H1 (cell line): ENCODE results near the gene BASP1. TPM values are rescaled to one million over a fixed set of nuclear protein-coding genes. Genes with fewer than 3 reads are reported as not detected.

Experiments
- CTCF ChIA-PET: fragments of 300-600 bp; sonication (Branson Sonifier 250); formaldehyde crosslinking; loops from one replicate; lab custom pipeline; 2021; ENCODE audit not compliant: partially characterized antibody; lab: Charles Lee
- POLR2A ChIA-PET: fragments of 300-600 bp; sonication (Branson Sonifier 250); formaldehyde crosslinking; loops from one replicate; lab custom pipeline; 2021; ENCODE audit warnings: inconsistent platforms; ENCODE audit not compliant: partially characterized antibody; lab: Charles Lee
- DNase-seq, 2 experiments: peaks; one replicate each; pipeline versions ENCODE4 v3.0.0 to v3.0.0-alpha.2; 2010 to 2022; ENCODE audit warnings: low spot score in 2 of 2, low read depth in 1 of 2, mixed read lengths in 1 of 2
- FAIRE-seq: peaks from 2 replicates; lab custom pipeline; 2011; peaks lifted over from hg19 to GRCh38; lab: Jason Lieb, UNC
- H2AFZ ChIP-seq: 2 replicates; pipeline ENCODE4 v1.8.1; 2012; ENCODE audit warnings: low read length, inconsistent platforms
- H2AK5ac ChIP-seq: 2 replicates; pipeline ENCODE4 v1.6.1; 2013; ENCODE audit warnings: low read depth, low read length
- H2BK120ac ChIP-seq: replicated peaks from 2 replicates; pipeline ENCODE3; 2013; ENCODE audit warnings: low read depth, low read length, inconsistent platforms
- H2BK12ac ChIP-seq: 2 replicates; pipeline ENCODE4 v1.6.1; 2013; ENCODE audit warnings: low read depth, low read length
- H2BK15ac ChIP-seq: 2 replicates; pipeline ENCODE4 v1.6.1; 2013; ENCODE audit warnings: low read length
- H2BK20ac ChIP-seq: 2 replicates; pipeline ENCODE4 v1.6.1; 2013; ENCODE audit warnings: low read length
- H2BK5ac ChIP-seq: 2 replicates; pipeline ENCODE4 v1.6.1; 2013; ENCODE audit warnings: low read depth, low read length
- H3K14ac ChIP-seq: 2 replicates; pipeline ENCODE4 v1.6.1; 2013; ENCODE audit warnings: inconsistent platforms; ENCODE audit not compliant: insufficient read length
- H3K18ac ChIP-seq: 2 replicates; pipeline ENCODE4 v1.6.1; 2013; ENCODE audit warnings: low read length; ENCODE audit errors: extremely low read depth
- H3K23ac ChIP-seq: 2 replicates; pipeline ENCODE4 v1.6.1; 2013; ENCODE audit warnings: inconsistent platforms; ENCODE audit not compliant: insufficient read length
- H3K23me2 ChIP-seq: 2 replicates; pipeline ENCODE4 v1.6.1; 2013; ENCODE audit warnings: low read depth, low read length
- H3K27ac ChIP-seq: 2 replicates; pipeline ENCODE4 v1.6.1; 2011; ENCODE audit warnings: low read depth, low read length, inconsistent platforms
- H3K27me3 ChIP-seq, 4 experiments: replicated peaks in 1 of 4; 1 replicate in 1 of 4; 2 replicates in 3 of 4; pipeline versions ENCODE4 v1.6.1 to v1.8.1; 2011 to 2013; ENCODE audit warnings: low read length in 3 of 4, mild to moderate bottlenecking in 3 of 4, inconsistent platforms in 2 of 4, mixed read lengths in 2 of 4, moderate library complexity in 1 of 4; ENCODE audit not compliant: control insufficient read depth in 3 of 4, insufficient read depth in 3 of 4; ENCODE audit errors: extremely low read depth in 1 of 4
- H3K36me3 ChIP-seq, 4 experiments: 2 replicates each; pipeline versions ENCODE4 v1.6.1 to v1.8.1; 2011 to 2013; ENCODE audit warnings: mild to moderate bottlenecking in 4 of 4, low read length in 3 of 4, moderate library complexity in 2 of 4, control low read depth in 1 of 4, inconsistent platforms in 1 of 4; ENCODE audit not compliant: insufficient read depth in 4 of 4, control insufficient read depth in 2 of 4
- H3K4ac ChIP-seq: replicated peaks from 2 replicates; pipeline ENCODE3; 2013; ENCODE audit warnings: low read length, low read depth, mixed read lengths, inconsistent platforms; ENCODE audit not compliant: insufficient read length
- H3K4me1 ChIP-seq, 4 experiments: replicated peaks in 1 of 4; 1 replicate in 1 of 4; 2 replicates in 3 of 4; pipeline versions ENCODE4 v1.6.1 to v1.8.1; 2011 to 2013; ENCODE audit warnings: low read length in 3 of 4, inconsistent platforms in 2 of 4, mixed read lengths in 1 of 4; ENCODE audit not compliant: insufficient read depth in 4 of 4, control insufficient read depth in 3 of 4
- H3K4me2 ChIP-seq, 2 experiments: 2 replicates each; pipeline versions ENCODE4 v1.6.1 to v1.8.1; 2011 to 2013; ENCODE audit warnings: low read depth in 2 of 2, low read length in 2 of 2, control low read depth in 1 of 2, inconsistent platforms in 1 of 2, mild to moderate bottlenecking in 1 of 2; ENCODE audit not compliant: insufficient read depth in 1 of 2
- H3K4me3 ChIP-seq, 4 experiments: fragments of 200-600, 300-600 bp in 1 of 4; sonication (generic), shearing (Covaris generic), sonication (Bioruptor Twin) in 1 of 4; 2 replicates each; pipeline versions ENCODE4 v1.5.1 to v1.8.1; 2011 to 2016; ENCODE audit warnings: low read length in 4 of 4, low read depth in 3 of 4, control low read depth in 2 of 4, inconsistent platforms in 2 of 4, mild to moderate bottlenecking in 2 of 4, mixed read lengths in 1 of 4, moderate library complexity in 1 of 4; ENCODE audit not compliant: insufficient read depth in 2 of 4; ENCODE audit errors: extremely low read depth in 1 of 4
- H3K56ac ChIP-seq: replicated peaks from 2 replicates; pipeline ENCODE3; 2013; ENCODE audit warnings: low read depth, mild to moderate bottlenecking, mixed read lengths, low read length, inconsistent platforms; ENCODE audit not compliant: insufficient read length
- H3K79me1 ChIP-seq: 2 replicates; pipeline ENCODE4 v1.6.1; 2013; ENCODE audit warnings: low read depth, low read length, control low read depth
- H3K79me2 ChIP-seq, 2 experiments: 2 replicates each; pipeline versions ENCODE4 v1.6.1 to v1.8.1; 2012 to 2013; ENCODE audit warnings: low read length in 2 of 2, mild to moderate bottlenecking in 2 of 2, inconsistent platforms in 1 of 2; ENCODE audit not compliant: insufficient read depth in 2 of 2, control insufficient read depth in 1 of 2
- H3K9ac ChIP-seq, 4 experiments: replicated peaks in 1 of 4; 1 replicate in 1 of 4; 2 replicates in 3 of 4; pipeline versions ENCODE4 v1.6.1 to v1.8.1; 2011 to 2013; ENCODE audit warnings: low read depth in 3 of 4, low read length in 3 of 4, control low read depth in 2 of 4, mild to moderate bottlenecking in 2 of 4, moderate library complexity in 2 of 4, inconsistent platforms in 1 of 4; ENCODE audit errors: extremely low read depth in 1 of 4
- H3K9me3 ChIP-seq, 2 experiments: 2 replicates each; pipeline versions ENCODE4 v1.6.1 to v1.8.1; 2012 to 2013; ENCODE audit warnings: mild to moderate bottlenecking in 2 of 2, moderate library complexity in 2 of 2, control low read depth in 1 of 2, inconsistent platforms in 1 of 2, low read depth in 1 of 2, low read length in 1 of 2, mixed read lengths in 1 of 2; ENCODE audit not compliant: insufficient read depth in 2 of 2
- H4K20me1 ChIP-seq, 2 experiments: replicated peaks in 1 of 2; 2 replicates each; pipeline versions ENCODE3 to v1.8.1; 2011 to 2013; ENCODE audit warnings: inconsistent platforms in 2 of 2, low read length in 2 of 2, mild to moderate bottlenecking in 1 of 2; ENCODE audit not compliant: insufficient read depth in 2 of 2, control insufficient read depth in 1 of 2
- H4K5ac ChIP-seq: 2 replicates; pipeline ENCODE4 v1.6.1; 2013; ENCODE audit warnings: low read length, low read depth, mixed read lengths, inconsistent platforms; ENCODE audit not compliant: insufficient read length
- H4K8ac ChIP-seq: 2 replicates; pipeline ENCODE4 v1.8.0; 2013; ENCODE audit warnings: mild to moderate bottlenecking, moderate library complexity, low read length, inconsistent platforms; ENCODE audit not compliant: insufficient read depth; ENCODE audit errors: extremely low read depth
- H4K91ac ChIP-seq: replicated peaks from 2 replicates; pipeline ENCODE3; 2013; ENCODE audit warnings: low read length, mixed read lengths, inconsistent platforms; ENCODE audit not compliant: insufficient read length
- WGBS, 2 experiments: shearing (Covaris generic) in 1 of 2; methylation state at CpG; one replicate each; pipeline versions ENCODE4 v1.1.6 to v1.1.7; 2013 to 2015; ENCODE audit warnings: low lambda C conversion rate in 2 of 2, mixed read lengths in 2 of 2, inconsistent platforms in 1 of 2, low coverage in 1 of 2, missing lambda C conversion rate in 1 of 2; ENCODE audit not compliant: insufficient replicate concordance in 2 of 2, insufficient coverage in 1 of 2, insufficient read length in 1 of 2; ENCODE audit errors: extremely low coverage in 1 of 2, missing lambda C conversion rate in 1 of 2; 5-methylcytosine and 5-hydroxymethylcytosine counted together
- polyA plus RNA-seq, 7 experiments: library from polyadenylated mRNA; depleted of rRNA in 3 of 7; stranded (reverse) in 5 of 7; unstranded in 2 of 7; fragments of >200 nt in 5 of 7; fragments of 200-250 nt in 2 of 7; gene quantifications; 1 replicate in 5 of 7; 2 replicates in 1 of 7; 4 replicates in 1 of 7; pipeline versions ENCODE4 v1.2.1 to v1.2.3, GENCODE V29; 2011 to 2013; ENCODE audit warnings: missing spikeins in 2 of 7, mixed read lengths in 2 of 7
- total RNA-seq: library from RNA; stranded (reverse); fragmentation: NEBNext Ultra II Directional; extraction: Animal tissue kit (Norgen Biotek cat#: 25700); gene quantifications from 2 replicates; pipeline ENCODE4 v1.2.1, GENCODE V29; 2021

Gene BASP1
- total and polyA plus RNA-seq, 2 of the 8 experiments (the other 6 are each of a cell fraction or from before 2014, with no cell fraction given) = 95.2 to 104 TPM

DNA sequence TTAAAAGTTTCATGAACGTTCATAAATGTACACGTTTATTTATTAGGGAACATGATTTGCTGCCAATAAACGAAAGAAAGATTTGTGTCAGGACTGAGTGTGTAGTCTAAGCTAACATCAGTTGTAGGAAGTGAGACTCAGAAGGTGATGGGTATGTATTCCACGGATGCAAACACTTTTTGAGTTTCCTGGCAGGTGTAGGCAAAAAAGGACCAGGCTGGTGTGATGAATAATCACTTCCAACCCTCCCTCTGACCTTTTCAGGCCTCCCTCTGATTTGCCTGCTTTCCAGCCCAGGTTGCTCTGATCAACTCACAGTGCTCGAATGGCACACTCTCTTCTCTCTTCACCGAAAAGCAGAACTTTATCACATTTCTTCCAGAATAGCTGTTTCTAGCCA lies 51.8 kb downstream of the BASP1 start:
- FAIRE-seq = no peak
- Histone ChIP-seq H2AFZ (no peak overlapping the region), H3K23ac (no peak overlapping the region), H3K36me3 (peaks cover 0 to under 1% (median 0%) of the 10 kb centered on the region in 4 experiments; a peak in 1 of 8 replicates), H3K9me3 (no peaks in the 10 kb centered on the region), H3K23me2 (no peaks in the 10 kb centered on the region), H3K79me2 (peaks cover 0 to 90% of the 10 kb centered on the region in 2 experiments; a peak in 2 of 4 replicates), H4K20me1 (peaks cover 0 to 7% of the 10 kb centered on the region in 2 experiments), H4K5ac (no peak overlapping the region), H3K27me3 (no peaks in the 10 kb centered on the region), H3K9ac (no peak overlapping the region), H3K79me1 (peaks cover 6% of the 10 kb centered on the region), H4K8ac (no peak overlapping the region), H2BK15ac (no peak overlapping the region), H3K4me3 (no peak overlapping the region), H2BK20ac (no peak overlapping the region), H4K91ac (no peak overlapping the region), H3K18ac (no peak overlapping the region), H3K4me2 (no peak overlapping the region), H2AK5ac (no peak overlapping the region), H3K4me1 (peaks cover 0 to 3% (median 1%) of the 10 kb centered on the region in 4 experiments; a peak in 3 of 7 replicates), H2BK5ac (no peak overlapping the region), H3K14ac (no peak overlapping the region), H3K4ac (no peak overlapping the region), H2BK120ac (no peak overlapping the region), H2BK12ac (no peak overlapping the region), H3K27ac (no peak overlapping the region), H3K56ac (no peak overlapping the region)
- ChIA-PET CTCF (interaction anchor here (1.8 kb wide), 1 partner anchor 10 kb away, joined by 5 read pairs; no protein-coding TSS in a partner anchor), POLR2A (interaction anchor here (0.9 kb wide), 1 partner anchor 10 kb away, joined by 3 read pairs; no protein-coding TSS in a partner anchor)
- 83% methylated on average over 6 of the region's 6 CpGs; no CpG with 5 or more reads in 1 of the 2 experiments for WGBS, 2 experiments
- DNase-seq = no peak
